ENCODE data around the gene PNPLA5. TPM values are rescaled to one million over a fixed set of nuclear protein-coding genes. Genes with fewer than 3 reads are reported as not detected.

The PNPLA5 gene
- total RNA-seq, 3 donors from 2014 or later (not counting 1 experiment from before 2014, with no cell fraction given) = not detected

GRCh38 chr22:43892183-43892894, 526 bp upstream of the PNPLA5 start:
- H3K27me3 Mint-ChIP-seq (ENCODE audit: low read depth in 2 of 2) = peaks cover 19 to 24% of the 10 kb centered on the region in 2 donors
- H3K4me3 Mint-ChIP-seq = no peak overlapping the region
- H3K27ac Mint-ChIP-seq = no peak overlapping the region
- H3K9me3 Mint-ChIP-seq = no peaks in the 10 kb centered on the region
- Histone ChIP-seq H3K27me3 (ENCODE audit: control insufficient read depth, insufficient read depth, low read length) (peaks cover 6% of the 10 kb centered on the region), H3K36me3 (ENCODE audit: control insufficient read depth, insufficient read depth, low read length) (no peaks in the 10 kb centered on the region), H3K27ac (ENCODE audit: low read length) (no peak overlapping the region), H3K4me1 (ENCODE audit: control insufficient read depth, insufficient read depth, low read length) (peaks cover 3% of the 10 kb centered on the region), H3K9me3 (ENCODE audit: control insufficient read depth, insufficient read depth, low read length) (no peaks in the 10 kb centered on the region), H3K4me3 (ENCODE audit: low read length) (no peak overlapping the region)
- no peak for TF ChIP-seq CTCF (IDR thresholded peaks at IDR 0.05)
- H3K36me3 Mint-ChIP-seq = no peaks in the 10 kb centered on the region
- no peaks in the 10 kb centered on the region for H3K4me1 Mint-ChIP-seq
- no peak for ATAC-seq
- DNase-seq = no peak
- intact Hi-C loops (cut with micrococcal nuclease) = no loop called here
- WGBS (ENCODE audit: insufficient coverage) = 54% methylated on average over 15 of the region's 15 CpGs

GRCh38 chr22:43890901-43891331, 897 bp downstream of the PNPLA5 start:
- intact Hi-C loops (cut with micrococcal nuclease) = no loop called here
- H3K4me3 ChIP-seq (ENCODE audit: low read length) = no peak overlapping the region
- H3K4me3 Mint-ChIP-seq = no peak overlapping the region
- H3K27ac Mint-ChIP-seq = no peak overlapping the region
- H3K9me3 Mint-ChIP-seq = no peaks in the 10 kb centered on the region
- no peaks in the 10 kb centered on the region for H3K36me3 Mint-ChIP-seq
- ATAC-seq (no peak), DNase-seq (no peak)
- H3K4me1 Mint-ChIP-seq = no peaks in the 10 kb centered on the region
- no peak overlapping the region for H3K27ac ChIP-seq (ENCODE audit: low read length)
- TF ChIP-seq CTCF (IDR thresholded peaks at IDR 0.05) = no peak
- peaks cover 25 to 28% of the 10 kb centered on the region in 2 donors for H3K27me3 Mint-ChIP-seq (ENCODE audit: low read depth in 2 of 2)
- peaks cover 3% of the 10 kb centered on the region for H3K4me1 ChIP-seq (ENCODE audit: control insufficient read depth, insufficient read depth, low read length)
- H3K36me3 ChIP-seq (ENCODE audit: control insufficient read depth, insufficient read depth, low read length) = no peaks in the 10 kb centered on the region
- no peaks in the 10 kb centered on the region for H3K9me3 ChIP-seq (ENCODE audit: control insufficient read depth, insufficient read depth, low read length)
- peaks cover 6% of the 10 kb centered on the region for H3K27me3 ChIP-seq (ENCODE audit: control insufficient read depth, insufficient read depth, low read length)
- WGBS (ENCODE audit: insufficient coverage) = 23% methylated on average over 24 of the region's 24 CpGs

GRCh38 chr22:43889860-43890253, 2.0 kb downstream of the PNPLA5 start:
- DNase-seq = no peak
- peaks cover 6% of the 10 kb centered on the region for H3K27me3 ChIP-seq (ENCODE audit: control insufficient read depth, insufficient read depth, low read length)

More at GRCh38 chr22:43889860-43890253, 2.0 kb downstream of the PNPLA5 start:
- Histone ChIP-seq H3K27ac (ENCODE audit: low read length) (no peak overlapping the region), H3K4me1 (ENCODE audit: control insufficient read depth, insufficient read depth, low read length) (peaks cover 5% of the 10 kb centered on the region), H3K4me3 (ENCODE audit: low read length) (no peak overlapping the region), H3K36me3 (ENCODE audit: control insufficient read depth, insufficient read depth, low read length) (no peaks in the 10 kb centered on the region), H3K9me3 (ENCODE audit: control insufficient read depth, insufficient read depth, low read length) (no peaks in the 10 kb centered on the region)
- no peak for ATAC-seq
- TF ChIP-seq CTCF (IDR thresholded peaks at IDR 0.05) = no peak
- Mint-ChIP-seq H3K36me3 (no peaks in the 10 kb centered on the region), H3K9me3 (peaks cover 0 to 2% of the 10 kb centered on the region in 2 donors), H3K27me3 (ENCODE audit: low read depth in 2 of 2) (peaks cover 28 to 29% of the 10 kb centered on the region in 2 donors), H3K27ac (no peak overlapping the region), H3K4me3 (no peak overlapping the region), H3K4me1 (peaks cover under 1 to 5% of the 10 kb centered on the region in 2 donors)
- 63% methylated on average over 4 of the region's 4 CpGs for WGBS (ENCODE audit: insufficient coverage)
- intact Hi-C loops (cut with micrococcal nuclease) = no loop called here
